ENCODE data around the gene ADGRD2.

ADGRD2 gene

GRCh38 chr9:124503713-124504529, 53.7 kb downstream of the ADGRD2 start:
- H3K27ac Mint-ChIP-seq: peak overlapping the region; percentile 3
- H3K4me1 Mint-ChIP-seq: peaks cover 7% of the 10 kb centered on the region
- H3K9me3 Mint-ChIP-seq: no peaks in the 10 kb centered on the region
- peaks cover 7% of the 10 kb centered on the region for H3K27me3 Mint-ChIP-seq
- peak overlapping the region; percentile 84 for H3K4me3 Mint-ChIP-seq
- no peaks in the 10 kb centered on the region for H3K36me3 Mint-ChIP-seq

DNA sequence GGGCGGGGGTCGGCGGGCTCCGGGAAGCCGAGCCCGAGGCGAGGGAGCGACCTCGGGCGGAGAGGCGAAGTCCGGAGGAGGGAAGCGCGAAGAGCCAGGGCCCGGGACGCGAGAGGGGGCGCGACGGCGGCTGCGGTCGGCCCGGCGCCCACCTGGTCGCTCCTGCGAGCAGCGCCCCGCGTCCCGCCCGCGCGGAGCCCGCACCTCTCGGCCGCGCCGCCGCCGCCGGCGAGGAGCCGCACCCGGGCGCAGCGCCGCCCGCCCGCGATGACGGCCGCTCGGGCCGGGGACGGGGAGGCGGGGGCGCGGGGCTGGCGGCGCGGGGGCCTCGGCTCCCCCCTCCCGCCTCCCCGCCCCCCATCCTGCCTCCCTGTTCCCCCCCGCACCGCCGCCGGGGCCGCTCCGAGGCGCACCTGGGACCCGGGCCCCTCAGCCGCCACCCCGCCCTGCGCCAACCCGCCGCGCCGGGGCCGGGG, 54.3 kb downstream of the ADGRD2 start:
- peaks cover 7% of the 10 kb centered on the region for H3K27me3 Mint-ChIP-seq
- peaks cover 7% of the 10 kb centered on the region for H3K4me1 Mint-ChIP-seq
- H3K27ac Mint-ChIP-seq: no peak overlapping the region
- H3K9me3 Mint-ChIP-seq: no peaks in the 10 kb centered on the region
- no peak overlapping the region for H3K4me3 Mint-ChIP-seq
- H3K36me3 Mint-ChIP-seq: no peaks in the 10 kb centered on the region

GRCh38 chr9:124505006-124505900, 55.0 kb downstream of the ADGRD2 start:
- peaks cover 7% of the 10 kb centered on the region for H3K27me3 Mint-ChIP-seq
- no peaks in the 10 kb centered on the region for H3K9me3 Mint-ChIP-seq
- H3K27ac Mint-ChIP-seq: no peak overlapping the region
- H3K36me3 Mint-ChIP-seq: no peaks in the 10 kb centered on the region
- H3K4me1 Mint-ChIP-seq: peaks cover 7% of the 10 kb centered on the region
- H3K4me3 Mint-ChIP-seq: peak overlapping the region; percentile 61

DNA sequence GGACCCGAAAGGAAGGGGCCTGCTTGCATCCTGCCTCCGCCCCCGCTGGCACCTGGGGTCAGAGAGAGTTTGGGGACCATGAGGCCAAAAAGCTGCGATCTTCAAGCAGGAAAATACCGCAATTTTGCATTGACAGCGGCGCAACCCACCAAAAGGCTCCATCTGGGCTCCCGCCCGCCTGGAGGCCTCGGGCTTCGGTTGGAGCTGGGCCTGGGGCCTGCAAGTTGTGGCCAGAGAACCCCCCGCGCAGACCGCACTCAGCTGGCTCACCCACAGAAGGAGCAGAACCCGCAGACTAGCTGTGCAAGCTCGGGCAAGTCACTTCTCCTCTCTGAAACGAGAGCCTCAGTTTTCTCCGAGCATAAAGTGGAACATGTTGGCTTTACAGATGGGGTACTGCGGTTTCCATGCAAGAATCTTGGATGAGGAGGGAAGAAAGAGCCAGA, 55.7 kb downstream of the ADGRD2 start:
- Mint-ChIP-seq H3K27ac (no peak overlapping the region), H3K36me3 (no peaks in the 10 kb centered on the region), H3K9me3 (no peaks in the 10 kb centered on the region), H3K4me3 (no peak overlapping the region), H3K27me3 (peaks cover 7% of the 10 kb centered on the region), H3K4me1 (peaks cover 7% of the 10 kb centered on the region)

- Mint-ChIP-seq H3K27me3 (peaks cover 7% of the 10 kb centered on the region), H3K4me3 (no peak overlapping the region), H3K27ac (no peak overlapping the region), H3K9me3 (no peaks in the 10 kb centered on the region), H3K4me1 (peaks cover 7% of the 10 kb centered on the region), H3K36me3 (no peaks in the 10 kb centered on the region)
Measured at GRCh38 chr9:124506433-124506832, 56.2 kb downstream of the ADGRD2 start.

- Mint-ChIP-seq H3K4me1 (peaks cover 7% of the 10 kb centered on the region), H3K27ac (no peak within 1 kb of the TSS), H3K9me3 (no peaks in the 10 kb centered on the region), H3K27me3 (peaks cover 7% of the 10 kb centered on the region), H3K4me3 (no peak within 1 kb of the TSS), H3K36me3 (no peaks in the 10 kb centered on the region)
Measured at GRCh38 chr9:124506931-124507879, 57.0 kb downstream of the ADGRD2 start, which contains the start of gene NR5A1. Gene NR5A1 (minus strand): TSS chr9:124507399. CDS start chr9:124503395, 4,004 bp downstream.

GRCh38 chr9:124507880-124508423, 57.7 kb downstream of the ADGRD2 start:
- Mint-ChIP-seq H3K4me1 (peaks cover 7% of the 10 kb centered on the region), H3K4me3 (no peak overlapping the region), H3K27me3 (peaks cover 7% of the 10 kb centered on the region), H3K27ac (no peak overlapping the region), H3K36me3 (no peaks in the 10 kb centered on the region), H3K9me3 (no peaks in the 10 kb centered on the region)

DNA sequence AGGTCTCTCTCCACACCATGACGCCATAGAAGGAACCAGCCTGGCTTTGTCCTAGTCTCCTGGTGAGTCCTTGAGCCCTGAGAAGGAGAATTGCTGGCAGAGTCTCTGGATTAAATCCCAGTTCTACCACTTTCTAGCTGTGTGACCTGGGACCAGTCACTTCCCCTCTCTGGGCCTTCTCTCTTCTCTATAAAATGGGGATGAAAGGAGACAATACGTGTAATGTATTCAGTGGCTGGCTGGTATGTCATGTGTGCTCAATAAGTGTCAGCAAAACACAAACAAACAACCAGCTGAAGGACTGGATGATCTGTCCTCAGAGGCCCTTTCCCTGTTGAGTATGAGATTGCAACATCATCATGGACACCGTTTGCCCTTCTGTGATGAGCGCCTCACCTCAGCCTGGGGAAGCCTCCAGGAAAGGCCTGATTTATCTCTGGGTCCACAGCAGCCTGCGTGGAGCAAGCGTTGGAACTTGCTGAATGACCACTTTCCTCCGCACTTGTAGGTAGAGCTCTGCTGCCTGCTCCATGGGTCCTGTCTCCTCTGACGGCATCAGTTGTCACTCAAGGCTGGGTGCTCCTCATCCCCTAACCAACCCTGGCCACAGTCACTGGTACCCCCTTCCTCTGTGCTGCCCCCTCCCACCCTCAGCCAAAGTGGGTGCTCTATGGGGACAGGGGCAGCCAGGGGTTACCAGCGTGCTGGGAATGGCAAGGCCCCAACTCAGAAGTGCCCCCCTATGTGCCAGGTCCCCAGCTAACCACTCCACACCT, 60.6 kb downstream of the ADGRD2 start:
- H3K36me3 Mint-ChIP-seq: no peaks in the 10 kb centered on the region
- H3K4me3 Mint-ChIP-seq: no peak overlapping the region
- no peak overlapping the region for H3K27ac Mint-ChIP-seq
- no peaks in the 10 kb centered on the region for H3K9me3 Mint-ChIP-seq
- peaks cover 4% of the 10 kb centered on the region for H3K4me1 Mint-ChIP-seq
- H3K27me3 Mint-ChIP-seq: peaks cover 4% of the 10 kb centered on the region

DNA sequence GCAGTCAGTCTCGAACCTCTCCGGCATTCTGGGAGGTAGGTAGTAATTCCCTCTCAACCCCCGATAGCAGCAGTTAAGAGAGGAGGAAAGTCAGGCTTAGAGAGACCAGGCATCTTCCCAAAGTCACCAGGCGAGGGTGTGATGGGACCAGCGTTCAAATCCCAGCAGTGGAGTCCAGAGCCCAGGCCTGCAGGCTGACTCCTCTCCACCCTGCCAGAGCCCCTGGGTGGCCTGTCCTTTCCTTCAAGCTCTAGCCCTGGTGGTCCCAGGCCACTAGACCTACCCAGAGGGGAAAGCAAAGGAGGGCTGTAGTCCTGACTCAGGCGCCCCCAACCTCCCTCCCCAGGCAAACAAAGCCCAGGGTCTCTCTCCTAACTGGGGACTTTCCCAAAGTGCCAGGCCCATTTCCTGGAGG, 61.2 kb downstream of the ADGRD2 start:
- H3K4me3 Mint-ChIP-seq: no peak overlapping the region

DNA sequence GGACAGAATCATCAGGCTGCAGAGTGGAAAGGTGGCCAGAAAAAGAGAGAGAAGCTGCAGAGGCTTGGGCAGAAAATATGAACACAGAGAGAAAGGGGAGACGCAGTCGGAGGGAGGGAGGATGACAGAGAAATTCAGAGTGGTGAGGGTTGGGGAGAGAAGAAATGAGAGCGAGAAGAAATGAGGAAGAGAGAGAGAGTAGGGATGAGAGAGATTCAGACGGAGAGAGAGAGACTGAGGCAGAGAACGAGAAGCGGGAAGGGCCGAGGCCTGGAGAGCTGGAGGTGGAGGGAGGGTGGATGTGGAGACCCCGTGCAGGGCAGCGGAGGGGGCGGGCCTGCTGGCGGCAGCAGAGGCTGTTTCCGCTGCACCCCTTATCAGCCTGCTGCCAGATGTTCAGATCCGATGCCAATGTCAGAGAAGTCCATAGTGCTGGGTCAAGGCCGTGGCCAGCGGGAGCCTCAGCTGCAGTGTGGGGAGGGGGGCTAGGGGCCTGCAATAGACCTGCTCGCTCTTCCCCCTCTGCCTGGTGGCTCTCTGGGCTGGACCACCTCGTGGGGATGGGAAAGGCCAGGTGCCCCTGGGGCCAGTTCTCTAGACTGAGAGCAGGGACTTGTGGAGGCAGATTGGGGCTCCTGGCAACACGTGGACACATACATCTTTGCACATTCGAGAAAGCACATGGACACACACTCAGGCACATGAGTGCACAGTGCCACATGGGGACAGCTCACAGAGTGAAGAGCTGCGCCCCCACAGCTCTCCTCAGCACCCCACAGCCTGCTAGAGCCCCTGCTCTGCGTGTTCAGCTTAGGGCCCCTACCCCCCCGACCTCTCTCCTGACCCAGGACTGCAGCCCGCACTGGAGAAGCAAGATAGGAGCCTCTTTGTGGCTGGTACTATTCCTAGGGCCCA, 61.9 kb downstream of the ADGRD2 start:
- Mint-ChIP-seq H3K4me1 (peaks cover 4% of the 10 kb centered on the region), H3K4me3 (no peak overlapping the region), H3K27me3 (peaks cover 3% of the 10 kb centered on the region), H3K9me3 (no peaks in the 10 kb centered on the region), H3K36me3 (no peaks in the 10 kb centered on the region), H3K27ac (no peak overlapping the region)

More for the DNA sequence above, 61.2 kb downstream of the ADGRD2 start:
- Mint-ChIP-seq H3K27ac (no peak overlapping the region), H3K9me3 (no peaks in the 10 kb centered on the region), H3K27me3 (peaks cover 3% of the 10 kb centered on the region), H3K36me3 (no peaks in the 10 kb centered on the region), H3K4me1 (peaks cover 4% of the 10 kb centered on the region)

- Mint-ChIP-seq H3K4me3 (no peak overlapping the region), H3K36me3 (no peaks in the 10 kb centered on the region), H3K27me3 (peaks cover 3% of the 10 kb centered on the region), H3K4me1 (peaks cover 4% of the 10 kb centered on the region), H3K9me3 (no peaks in the 10 kb centered on the region), H3K27ac (no peak overlapping the region)
Measured at GRCh38 chr9:124512806-124513204, 62.6 kb downstream of the ADGRD2 start.

GRCh38 chr9:124513376-124513994, 63.2 kb downstream of the ADGRD2 start:
- Mint-ChIP-seq H3K9me3 (no peaks in the 10 kb centered on the region), H3K4me1 (peaks cover 4% of the 10 kb centered on the region), H3K4me3 (no peak overlapping the region), H3K27me3 (peaks cover 3% of the 10 kb centered on the region), H3K27ac (no peak overlapping the region), H3K36me3 (no peaks in the 10 kb centered on the region)

- no peaks in the 10 kb centered on the region for H3K36me3 Mint-ChIP-seq
- H3K9me3 Mint-ChIP-seq: no peaks in the 10 kb centered on the region
- H3K4me1 Mint-ChIP-seq: peaks cover 4% of the 10 kb centered on the region
- no peak overlapping the region for H3K27ac Mint-ChIP-seq
- no peak overlapping the region for H3K4me3 Mint-ChIP-seq
- peaks cover 3% of the 10 kb centered on the region for H3K27me3 Mint-ChIP-seq
Measured at GRCh38 chr9:124514125-124514524, 63.9 kb downstream of the ADGRD2 start.

Data from activated naive CD4-positive, alpha-beta T cell treated with anti-CD3 and anti-CD28 coated beads, Interleukin-2, amount 50 U/mL, for 24 hours (primary cell).